AG09309 (cell line): Measurements from ENCODE around the gene CTPS1.

Source experiments
- DNase-seq: peaks from one replicate; pipeline ENCODE4 v3.0.0-alpha.2; 2010; ENCODE audit warnings: low read depth
- H3K4me3 ChIP-seq: 2 replicates; pipeline ENCODE4 v1.5.1; 2011; ENCODE audit warnings: mild to moderate bottlenecking, low read depth, low read length, moderate library complexity; ENCODE audit not compliant: control insufficient read depth
- CTCF ChIP-seq: IDR thresholded peaks from 2 replicates; pipeline ENCODE4 v1.5.1; 2011; ENCODE audit warnings: mild to moderate bottlenecking, low read depth, low read length, inconsistent platforms; ENCODE audit not compliant: insufficient read depth, control insufficient read depth; ENCODE audit errors: missing control alignments

Gene CTPS1

GRCh38 chr1:40976952-40977690, 2.4 kb upstream of the CTPS1 start:
- no peak for DNase-seq
- no peak for TF ChIP-seq CTCF
- H3K4me3 ChIP-seq, result no peak overlapping the region

GRCh38 chr1:40977716-40978115, 1.8 kb upstream of the CTPS1 start:
- no peak for TF ChIP-seq CTCF
- H3K4me3 ChIP-seq, result no peak overlapping the region
- no peak for DNase-seq

- H3K4me3 ChIP-seq, result peak overlapping the region; percentile 76
- no peak for DNase-seq
- no peak for TF ChIP-seq CTCF
Measured at GRCh38 chr1:40978886-40979240, 633 bp upstream of the CTPS1 start.

GRCh38 chr1:40980068-40980452, 564 bp downstream of the CTPS1 start:
- TF ChIP-seq CTCF, result no peak
- no peak for DNase-seq
- H3K4me3 ChIP-seq, result peak overlapping the region; percentile 76

GRCh38 chr1:40980453-40981121, 1.1 kb downstream of the CTPS1 start:
- TF ChIP-seq CTCF, result no peak
- peak overlapping the region; percentile 76 for H3K4me3 ChIP-seq
- DNase-seq, result no peak

- H3K4me3 ChIP-seq, result no peak overlapping the region
- no peak for TF ChIP-seq CTCF
- DNase-seq, result no peak
Measured at GRCh38 chr1:40981691-40982448, 2.4 kb downstream of the CTPS1 start.
